ENCODE data around the gene TFE3. TPM values are rescaled to one million over a fixed set of nuclear protein-coding genes. Genes with fewer than 3 reads are reported as not detected.

TFE3 gene
- 12.7 TPM for polyA plus RNA-seq (2012; ENCODE audit: missing spikeins)

GRCh38 chrX:49043220-49043986 is at the start of gene TFE3:
Gene TFE3 (minus strand): TSS chrX:49043357. CDS start chrX:49043226, 131 bp downstream.
- peak; percentile 92 for FAIRE-seq

GRCh38 chrX:49089553-49089952 is 46.4 kb upstream of the TFE3 start:
- DNase-seq (ENCODE audit: insufficient read length) = no peak
- no peak for TF ChIP-seq POLR2A (IDR thresholded peaks at IDR 0.05; ENCODE audit: low read depth, low read length)
- no peak for TF ChIP-seq TAF1 (IDR thresholded peaks at IDR 0.05; ENCODE audit: borderline replicate concordance, low read depth, low read length)
- no peak for TF ChIP-seq POLR2AphosphoS5 (IDR thresholded peaks at IDR 0.05; ENCODE audit: low read depth, low read length)
- no peak for FAIRE-seq

More at GRCh38 chrX:49043220-49043986, at the start of gene TFE3:
- no peak for TF ChIP-seq POLR2A (IDR thresholded peaks at IDR 0.05; ENCODE audit: low read depth, low read length)
- TF ChIP-seq TAF1 (IDR thresholded peaks at IDR 0.05; ENCODE audit: borderline replicate concordance, low read depth, low read length) = no peak
- TF ChIP-seq POLR2AphosphoS5 (IDR thresholded peaks at IDR 0.05; ENCODE audit: low read depth, low read length) = no peak
- peak; percentile 79 for DNase-seq (ENCODE audit: insufficient read length)

GRCh38 chrX:49082271-49082871 is 39.2 kb upstream of the TFE3 start:
- no peak for TF ChIP-seq TAF1 (IDR thresholded peaks at IDR 0.05; ENCODE audit: borderline replicate concordance, low read depth, low read length)
- TF ChIP-seq POLR2AphosphoS5 (IDR thresholded peaks at IDR 0.05; ENCODE audit: low read depth, low read length) = no peak
- no peak for TF ChIP-seq POLR2A (IDR thresholded peaks at IDR 0.05; ENCODE audit: low read depth, low read length)
- no peak for FAIRE-seq
- no peak for DNase-seq (ENCODE audit: insufficient read length)

GRCh38 chrX:49079489-49080428 is 36.6 kb upstream of the TFE3 start, which contains the start of gene WDR45:
Gene WDR45 (minus strand): TSS chrX:49079887. CDS start chrX:49078095, 1,792 bp downstream.
- peak; percentile 82 for DNase-seq (ENCODE audit: insufficient read length)
- TF ChIP-seq POLR2A (IDR thresholded peaks at IDR 0.05; ENCODE audit: low read depth, low read length) (peak; percentile 59), POLR2AphosphoS5 (IDR thresholded peaks at IDR 0.05; ENCODE audit: low read depth, low read length) (0 out of 2 replicates have a peak, but pooled peaks have one; percentile 21), TAF1 (IDR thresholded peaks at IDR 0.05; ENCODE audit: borderline replicate concordance, low read depth, low read length) (no peak)
- no peak for FAIRE-seq

GRCh38 chrX:49077941-49078340 is 34.8 kb upstream of the TFE3 start:
- FAIRE-seq = no peak

GRCh38 chrX:49075347-49075746 is 32.2 kb upstream of the TFE3 start:
- FAIRE-seq (no peak), DNase-seq (ENCODE audit: insufficient read length) (no peak)
- TF ChIP-seq POLR2AphosphoS5 (IDR thresholded peaks at IDR 0.05; ENCODE audit: low read depth, low read length) = no peak
- no peak for TF ChIP-seq POLR2A (IDR thresholded peaks at IDR 0.05; ENCODE audit: low read depth, low read length)
- TF ChIP-seq TAF1 (IDR thresholded peaks at IDR 0.05; ENCODE audit: borderline replicate concordance, low read depth, low read length) = no peak

More at GRCh38 chrX:49077941-49078340, 34.8 kb upstream of the TFE3 start:
- TF ChIP-seq TAF1 (IDR thresholded peaks at IDR 0.05; ENCODE audit: borderline replicate concordance, low read depth, low read length) (no peak), POLR2AphosphoS5 (IDR thresholded peaks at IDR 0.05; ENCODE audit: low read depth, low read length) (no peak), POLR2A (IDR thresholded peaks at IDR 0.05; ENCODE audit: low read depth, low read length) (no peak)
- no peak for DNase-seq (ENCODE audit: insufficient read length)

GRCh38 chrX:49073601-49074575 is 30.7 kb upstream of the TFE3 start, which contains the start of gene PRAF2:
Gene PRAF2 (minus strand): TSS chrX:49074002. CDS start chrX:49073987, 15 bp downstream.
- peak; percentile 96 for FAIRE-seq
- TF ChIP-seq POLR2AphosphoS5 (IDR thresholded peaks at IDR 0.05; ENCODE audit: low read depth, low read length) (no peak), TAF1 (IDR thresholded peaks at IDR 0.05; ENCODE audit: borderline replicate concordance, low read depth, low read length) (no peak), POLR2A (IDR thresholded peaks at IDR 0.05; ENCODE audit: low read depth, low read length) (peak; percentile 23; the same call in 1 of the 2 replicates)
- DNase-seq (ENCODE audit: insufficient read length) = peak; percentile 87

- FAIRE-seq = no peak
- DNase-seq (ENCODE audit: insufficient read length) = no peak
- no peak for TF ChIP-seq POLR2AphosphoS5 (IDR thresholded peaks at IDR 0.05; ENCODE audit: low read depth, low read length)
- no peak for TF ChIP-seq TAF1 (IDR thresholded peaks at IDR 0.05; ENCODE audit: borderline replicate concordance, low read depth, low read length)
- no peak for TF ChIP-seq POLR2A (IDR thresholded peaks at IDR 0.05; ENCODE audit: low read depth, low read length)
Measured at GRCh38 chrX:49072712-49073095, 29.5 kb upstream of the TFE3 start.

GRCh38 chrX:49071877-49072711 is 28.9 kb upstream of the TFE3 start:
- DNase-seq (ENCODE audit: insufficient read length) (no peak), FAIRE-seq (no peak)
- TF ChIP-seq POLR2AphosphoS5 (IDR thresholded peaks at IDR 0.05; ENCODE audit: low read depth, low read length) (no peak), POLR2A (IDR thresholded peaks at IDR 0.05; ENCODE audit: low read depth, low read length) (no peak), TAF1 (IDR thresholded peaks at IDR 0.05; ENCODE audit: borderline replicate concordance, low read depth, low read length) (no peak)

All from GM12892 (cell line).